ENCODE data around the gene ELOVL3. TPM values are rescaled to one million over a fixed set of nuclear protein-coding genes. Genes with fewer than 3 reads are reported as not detected.
A peak's percentile ranks its signal among the peaks of the same experiment; 100 is the strongest.

ELOVL3 gene, protein sequence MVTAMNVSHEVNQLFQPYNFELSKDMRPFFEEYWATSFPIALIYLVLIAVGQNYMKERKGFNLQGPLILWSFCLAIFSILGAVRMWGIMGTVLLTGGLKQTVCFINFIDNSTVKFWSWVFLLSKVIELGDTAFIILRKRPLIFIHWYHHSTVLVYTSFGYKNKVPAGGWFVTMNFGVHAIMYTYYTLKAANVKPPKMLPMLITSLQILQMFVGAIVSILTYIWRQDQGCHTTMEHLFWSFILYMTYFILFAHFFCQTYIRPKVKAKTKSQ
- 0.28 and 0.36 TPM in 2 replicates for total RNA-seq (2012; rRNA removed)
- polyA plus RNA-seq (2012; rRNA removed): 0.09 and 0.14 TPM in 2 replicates
- polyA plus RNA-seq (2012; cell fraction: cytosol; rRNA removed): 0.35 TPM in 1 of 2 replicates, not detected in the other
- 0.09 and 0.14 TPM in 2 replicates for polyA plus RNA-seq (2012; cell fraction: nucleus; rRNA removed; ENCODE audit: low replicate concordance)
- Bru-seq, nascent RNA: not detected
- not detected for BruChase-seq, experiment 1, labeled RNA remaining after a 6-hour chase
- BruChase-seq, experiment 2, labeled RNA remaining after a 2-hour chase: not detected
- long read RNA-seq: 0 reads

DNA sequence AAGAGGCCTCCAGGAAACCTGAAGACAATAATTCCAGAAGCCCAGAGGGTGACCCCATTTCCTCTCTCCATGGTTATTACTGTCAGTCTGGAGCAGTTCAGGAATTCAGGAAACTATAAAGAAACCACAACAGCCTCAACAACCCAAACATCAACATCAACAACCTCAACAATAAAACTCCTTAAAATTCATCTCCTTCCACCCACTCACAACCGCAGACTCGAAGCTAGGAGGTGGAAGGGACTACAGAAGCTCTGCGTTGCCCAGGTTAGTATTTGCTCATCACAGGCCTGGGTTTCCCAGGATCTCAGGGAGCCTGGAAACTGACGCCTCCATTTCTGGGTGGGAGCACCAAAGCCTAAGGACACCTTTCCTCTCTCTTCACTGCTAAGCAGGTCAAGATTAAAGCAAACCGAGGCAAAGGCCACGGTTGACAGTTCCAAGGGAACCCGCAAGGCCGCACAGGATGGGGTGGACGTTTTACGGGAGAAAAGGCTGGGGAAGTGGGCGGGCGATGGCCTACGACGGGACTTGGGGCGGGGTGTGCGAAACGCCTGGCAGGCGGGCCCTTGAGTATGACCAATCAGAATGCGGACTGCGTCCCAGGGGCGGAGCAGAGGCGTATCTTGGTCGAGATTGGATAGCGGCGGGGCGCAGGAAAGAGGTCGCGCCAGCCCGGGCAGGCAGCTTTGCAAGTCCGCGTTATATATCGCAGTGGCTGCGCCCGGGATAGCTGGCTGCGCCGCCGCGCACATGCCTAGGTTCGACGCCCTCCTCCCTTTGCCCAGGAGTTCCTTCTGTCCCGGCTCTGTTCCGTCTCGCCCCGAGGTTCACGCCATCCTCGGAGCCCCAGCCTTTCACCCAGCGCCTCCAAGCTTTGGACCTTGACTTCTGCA, at the start of gene ELOVL3:
TSS of gene ELOVL3 (plus strand) at position 654 of the 896 bp plus-strand sequence. CDS start 250 bp downstream, outside the sequence.
- H2AFZ ChIP-seq (replicated peaks; ENCODE audit: low read length, poor library complexity): peak within 1 kb of the TSS; percentile 95
- peak within 1 kb of the TSS; percentile 45 for H2BK5ac ChIP-seq (ENCODE audit: low read depth, low read length, poor library complexity, severe bottlenecking)
- H3K27me3 ChIP-seq (ENCODE audit: control insufficient read depth, insufficient read depth, low read length): peaks cover 22% of the 10 kb centered on the region
- peaks cover 10% of the 10 kb centered on the region for H4K20me1 ChIP-seq (ENCODE audit: insufficient read depth, low read length)
- in situ Hi-C loops (cut with MboI; ENCODE audit: low sequenced_read_pairs) (loop anchor here (5.0 to 10.0 kb wide), 3 partner anchors 59 to 259 kb away; no protein-coding TSS in a partner anchor), intact Hi-C loops (cut with micrococcal nuclease) (loop anchor here (10.0 kb wide), 1 partner anchor 359 kb away; no protein-coding TSS in a partner anchor), dilution Hi-C loops (cut with HindIII; ENCODE audit: low sequenced_read_pairs, unreplicated experiment) (no loop called here)
- H4K5ac ChIP-seq (ENCODE audit: low read depth, low read length): peak within 1 kb of the TSS; percentile 91
- H3K4me1 ChIP-seq (ENCODE audit: control insufficient read depth, insufficient read depth, low read length): peaks cover 11% of the 10 kb centered on the region
- no TSS peak for BruUV-seq (replicated peaks)
- peak within 1 kb of the TSS; percentile 82 for H3K14ac ChIP-seq (replicated peaks; ENCODE audit: low read depth, low read length)
- ATAC-seq (ENCODE audit: low read depth) (peak; percentile 96), DNase-seq (peak; percentile 91)
- peak within 1 kb of the TSS; percentile 93 for H3K4me2 ChIP-seq (ENCODE audit: low read depth, low read length)
- no peak within 1 kb of the TSS for H3K56ac ChIP-seq (ENCODE audit: extremely low read depth, insufficient read depth, low read length)
- H3K27ac ChIP-seq (ENCODE audit: insufficient read depth, low read length): peak within 1 kb of the TSS; percentile 35
- H3K36me3 ChIP-seq (ENCODE audit: control insufficient read depth, insufficient read depth, low read length): no peaks in the 10 kb centered on the region
- peak within 1 kb of the TSS; percentile 26 to 93 for H4K8ac ChIP-seq (ENCODE audit: low read depth in 2 of 2, low read length in 2 of 2)
- peak within 1 kb of the TSS; percentile 78 for H3K18ac ChIP-seq (ENCODE audit: low read depth, low read length)
- H2BK20ac ChIP-seq (ENCODE audit: low read depth, low read length): no peak within 1 kb of the TSS
- no peak within 1 kb of the TSS for H2BK15ac ChIP-seq (ENCODE audit: low read depth, low read length)
- no peak within 1 kb of the TSS for H2AK9ac ChIP-seq (replicated peaks; ENCODE audit: low read depth, low read length, poor library complexity)
- H2BK120ac ChIP-seq (ENCODE audit: low read depth, low read length): peak within 1 kb of the TSS; percentile 9; the same call in 1 of the 2 replicates
- 0 out of 2 replicates have a peak, but pooled peaks cover 3% of the 10 kb centered on the region for H3K9me1 ChIP-seq (ENCODE audit: insufficient read depth, low read length)
- POLR2A ChIA-PET (ENCODE audit: unreplicated experiment): no interaction called here
- H3K79me1 ChIP-seq (ENCODE audit: low read depth in 1 of 2, low read length in 2 of 2): no peaks in the 10 kb centered on the region
- peak within 1 kb of the TSS; percentile 54 for H3K9ac ChIP-seq (ENCODE audit: low read depth, low read length)
- peak within 1 kb of the TSS; percentile 33 for H3K4me3 ChIP-seq (ENCODE audit: insufficient read depth, low read depth, low read length)
- CTCF ChIA-PET: interaction anchor here (1.2 to 1.7 kb wide), 2 partner anchors 56 to 126 kb away, joined by 6 to 8 read pairs; no protein-coding TSS in a partner anchor
- H4K91ac ChIP-seq (ENCODE audit: insufficient read depth, low read depth, low read length): peak within 1 kb of the TSS; percentile 26; the same call in 1 of the 2 replicates
- 2% methylated on average over 37 of the region's 47 CpGs; no CpG with 5 or more reads in 1 of the 2 experiments for WGBS, 2 experiments (ENCODE audit: extremely low coverage in 2 of 2, insufficient read length in 1 of 2)
- no peak within 1 kb of the TSS for H2AK5ac ChIP-seq (ENCODE audit: low read depth, low read length)
- H3K23ac ChIP-seq (ENCODE audit: low read depth, low read length): no peak within 1 kb of the TSS
- H3K9me3 ChIP-seq (ENCODE audit: control insufficient read depth, insufficient read depth, low read length): no peaks in the 10 kb centered on the region
- peak within 1 kb of the TSS; percentile 14; the same call in 1 of the 2 replicates for H3K4ac ChIP-seq (ENCODE audit: low read depth, low read length)
- no peak for TF ChIP-seq MAFK (IDR thresholded peaks at IDR 0.05; ENCODE audit: low read depth, low read length)
- TF ChIP-seq, protein P1, sequence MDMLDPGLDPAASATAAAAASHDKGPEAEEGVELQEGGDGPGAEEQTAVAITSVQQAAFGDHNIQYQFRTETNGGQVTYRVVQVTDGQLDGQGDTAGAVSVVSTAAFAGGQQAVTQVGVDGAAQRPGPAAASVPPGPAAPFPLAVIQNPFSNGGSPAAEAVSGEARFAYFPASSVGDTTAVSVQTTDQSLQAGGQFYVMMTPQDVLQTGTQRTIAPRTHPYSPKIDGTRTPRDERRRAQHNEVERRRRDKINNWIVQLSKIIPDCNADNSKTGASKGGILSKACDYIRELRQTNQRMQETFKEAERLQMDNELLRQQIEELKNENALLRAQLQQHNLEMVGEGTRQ (IDR thresholded peaks at IDR 0.05; ENCODE audit: low read depth, low read length): no peak
- TF ChIP-seq RCOR1 (IDR thresholded peaks at IDR 0.05; ENCODE audit: insufficient replicate concordance, low read length): no peak
- TF ChIP-seq SMC3 (IDR thresholded peaks at IDR 0.05; ENCODE audit: low read depth, low read length): no peak
- TF ChIP-seq, protein P2, sequence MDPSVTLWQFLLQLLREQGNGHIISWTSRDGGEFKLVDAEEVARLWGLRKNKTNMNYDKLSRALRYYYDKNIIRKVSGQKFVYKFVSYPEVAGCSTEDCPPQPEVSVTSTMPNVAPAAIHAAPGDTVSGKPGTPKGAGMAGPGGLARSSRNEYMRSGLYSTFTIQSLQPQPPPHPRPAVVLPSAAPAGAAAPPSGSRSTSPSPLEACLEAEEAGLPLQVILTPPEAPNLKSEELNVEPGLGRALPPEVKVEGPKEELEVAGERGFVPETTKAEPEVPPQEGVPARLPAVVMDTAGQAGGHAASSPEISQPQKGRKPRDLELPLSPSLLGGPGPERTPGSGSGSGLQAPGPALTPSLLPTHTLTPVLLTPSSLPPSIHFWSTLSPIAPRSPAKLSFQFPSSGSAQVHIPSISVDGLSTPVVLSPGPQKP (IDR thresholded peaks at IDR 0.05; ENCODE audit: borderline replicate concordance, low read depth, low read length): no peak
- TF ChIP-seq CHD1 (IDR thresholded peaks at IDR 0.05; ENCODE audit: low read depth, low read length): no peak
- TF ChIP-seq MAZ (IDR thresholded peaks at IDR 0.05; ENCODE audit: borderline replicate concordance, low read depth, low read length): peak; percentile 40; the same call in 1 of the 2 replicates
- no peak for TF ChIP-seq CEBPB (IDR thresholded peaks at IDR 0.05; ENCODE audit: low read depth, low read length)
- no peak for TF ChIP-seq FOS (IDR thresholded peaks at IDR 0.05; ENCODE audit: low read depth, low read length)
- no peak for TF ChIP-seq NFE2L2 (IDR thresholded peaks at IDR 0.05; ENCODE audit: low read depth, low read length)
- TF ChIP-seq BHLHE40 (IDR thresholded peaks at IDR 0.05; ENCODE audit: low read depth, low read length): no peak
- no peak for TF ChIP-seq RAD21 (IDR thresholded peaks at IDR 0.05; ENCODE audit: low read length)

Data from IMR-90 (cell line).